Mammary epithelial cell (primary cell): ENCODE measurements around the gene BLACAT1.

Experiments used
- CTCF ChIP-seq, 2 donors: IDR thresholded peaks in 1 of 2; conservative IDR thresholded peaks in 1 of 2; 2 replicates each; pipeline ENCODE4 v1.5.1; 2011 to 2012; ENCODE audit warnings: inconsistent platforms in 2 of 2, low read length in 2 of 2, mild to moderate bottlenecking in 2 of 2, control low read depth in 1 of 2, low read depth in 1 of 2; ENCODE audit not compliant: insufficient read depth in 1 of 2; ENCODE audit errors: extremely low read depth in 1 of 2
- EZH2 ChIP-seq: IDR thresholded peaks from 2 replicates; pipeline ENCODE4 v1.6.1; 2012; ENCODE audit warnings: low read length, inconsistent platforms, borderline replicate concordance

- TF ChIP-seq CTCF (conservative IDR thresholded peaks at IDR 0.05 in 1 of 2, IDR thresholded peaks at IDR 0.05 in 1 of 2; ENCODE audit: extremely low read depth in 1 of 2, insufficient read depth in 1 of 2, low read depth in 1 of 2, low read length in 2 of 2) (no peak), EZH2 (no peak)
Measured at GRCh38 chr1:205476648-205477047, 20.8 kb upstream of the BLACAT1 start.
